ENCODE measurements around the gene NPM1.

GRCh38 chr5:171397190-171397589, 9.5 kb downstream of the NPM1 start:
- TF ChIP-seq CTCF (IDR thresholded peaks at IDR 0.05): no peak
- no peak for TF ChIP-seq POLR2AphosphoS5 (IDR thresholded peaks at IDR 0.05)
- TF ChIP-seq POLR2A (IDR thresholded peaks at IDR 0.05): no peak
- no peak for TF ChIP-seq EP300 (IDR thresholded peaks at IDR 0.05)
